CD4-positive, alpha-beta T cell treated with Interleukin-15 for 1 hour (primary cell): Measurements from ENCODE around the gene TNFSF11.

Experiments
- DNase-seq: peaks from one replicate; pipeline ENCODE4 v3.0.0-alpha.2; 2020

Gene TNFSF11

GRCh38 chr13:42561752-42562467 lies 12.0 kb upstream of the TNFSF11 start:
- no peak for DNase-seq

GRCh38 chr13:42567906-42568305 lies 6.0 kb upstream of the TNFSF11 start:
- DNase-seq: no peak

- no peak for DNase-seq
Measured at GRCh38 chr13:42569576-42570344, 4.2 kb upstream of the TNFSF11 start.

DNA sequence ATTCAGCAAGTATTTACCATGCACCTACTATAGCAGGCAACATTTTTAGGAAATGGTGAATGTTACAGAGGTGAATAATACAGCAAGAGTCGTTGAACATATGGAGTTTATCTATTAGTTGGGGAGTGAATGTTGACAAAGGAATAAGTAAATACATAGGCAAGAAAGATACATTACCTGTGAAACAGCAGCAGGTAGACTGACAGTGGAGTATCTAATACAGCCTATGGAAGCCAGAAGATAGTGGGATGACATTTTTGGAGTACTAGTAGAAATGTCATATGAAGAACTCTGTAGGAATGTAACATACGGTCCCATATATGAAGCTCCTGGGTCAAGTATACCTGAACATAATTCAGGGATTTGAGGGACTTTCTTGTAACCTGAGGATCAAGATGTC lies 2.1 kb upstream of the TNFSF11 start:
- no peak for DNase-seq

DNA sequence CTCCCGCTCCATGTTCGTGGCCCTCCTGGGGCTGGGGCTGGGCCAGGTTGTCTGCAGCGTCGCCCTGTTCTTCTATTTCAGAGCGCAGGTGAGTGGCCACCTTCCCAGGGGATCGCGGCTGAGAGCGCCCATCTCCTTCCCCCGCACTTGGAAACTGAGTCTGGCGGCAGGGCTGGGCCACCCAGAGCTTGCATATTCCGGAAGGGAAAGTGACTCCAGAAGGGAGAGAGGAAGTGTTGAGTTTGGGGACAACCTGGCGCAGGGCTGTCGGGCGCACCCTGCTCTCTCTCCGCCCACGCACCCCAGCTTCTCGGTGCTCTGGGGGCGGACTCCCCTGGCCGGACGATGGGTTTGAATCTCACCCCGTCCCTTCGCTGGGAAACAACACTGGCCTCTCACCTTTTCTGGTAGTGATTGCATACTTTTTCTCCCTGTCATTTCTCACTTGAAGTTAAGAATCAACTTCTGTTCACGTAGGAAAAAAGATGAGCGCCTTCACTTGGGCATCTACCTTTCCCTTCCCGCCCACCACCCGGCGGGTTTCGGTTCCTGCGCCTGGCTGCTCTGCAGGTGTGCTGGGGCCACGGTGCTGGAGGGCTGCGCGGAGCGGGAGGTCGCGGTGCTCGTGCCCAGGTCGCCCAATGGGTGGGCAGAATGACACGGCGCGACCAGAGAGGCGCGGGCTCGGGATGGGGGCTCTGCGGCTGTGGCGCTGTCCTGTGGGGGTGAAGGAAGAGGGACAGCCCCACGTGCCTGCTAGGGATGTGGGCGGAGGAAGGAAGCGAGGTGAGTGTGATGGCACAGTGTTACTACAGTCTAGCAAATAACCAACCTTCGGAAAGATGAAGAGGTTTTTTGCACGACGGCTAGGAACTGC lies 721 bp downstream of the TNFSF11 start:
- peak; percentile 20 for DNase-seq

DNA sequence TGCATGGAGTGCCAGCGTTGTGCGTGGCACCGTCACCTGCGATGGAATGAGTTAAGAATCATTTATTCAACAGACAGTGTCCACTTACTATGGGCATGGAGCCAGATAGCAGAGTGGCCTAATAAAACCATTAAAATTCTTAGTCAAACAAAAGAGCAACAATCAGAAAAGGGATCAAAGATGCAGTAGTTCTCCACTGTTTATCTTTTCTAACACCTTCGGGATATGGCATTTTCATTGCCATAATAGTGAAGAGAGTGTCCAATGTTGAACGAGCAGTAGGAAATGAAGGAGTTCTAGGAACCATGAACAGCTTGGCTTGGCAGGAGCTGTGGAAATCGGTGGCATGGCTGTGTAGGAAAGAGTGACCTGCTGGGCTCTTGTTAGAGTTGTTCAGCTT lies 2.0 kb downstream of the TNFSF11 start:
- no peak for DNase-seq

- no peak for DNase-seq
Measured at GRCh38 chr13:42577538-42577937, 3.6 kb downstream of the TNFSF11 start.

GRCh38 chr13:42580644-42581043 lies 6.7 kb downstream of the TNFSF11 start:
- no peak for DNase-seq

DNA sequence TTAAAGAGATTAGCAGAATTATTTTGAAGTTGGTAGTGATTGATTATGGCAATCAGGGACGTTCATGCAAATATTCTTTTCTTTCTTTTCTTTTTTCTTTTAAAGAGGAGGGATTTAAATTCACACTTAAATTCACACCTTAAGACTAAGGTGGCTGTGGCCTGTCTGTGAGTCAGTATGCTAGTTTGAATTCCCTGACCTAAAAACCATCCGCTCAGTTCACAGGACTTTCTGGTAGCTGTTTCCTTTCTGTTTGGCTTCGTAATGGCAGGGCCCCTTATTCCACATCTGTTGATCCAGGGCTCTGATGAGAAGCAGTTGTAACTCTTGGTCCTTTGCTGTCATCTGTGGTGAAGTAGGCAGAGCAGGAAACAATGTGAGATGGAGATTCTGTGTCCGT lies 7.5 kb downstream of the TNFSF11 start:
- DNase-seq: no peak

GRCh38 chr13:42591602-42592001 lies 17.6 kb downstream of the TNFSF11 start:
- no peak for DNase-seq

GRCh38 chr13:42592915-42593900 lies 19.3 kb downstream of the TNFSF11 start:
- DNase-seq: no peak

DNA sequence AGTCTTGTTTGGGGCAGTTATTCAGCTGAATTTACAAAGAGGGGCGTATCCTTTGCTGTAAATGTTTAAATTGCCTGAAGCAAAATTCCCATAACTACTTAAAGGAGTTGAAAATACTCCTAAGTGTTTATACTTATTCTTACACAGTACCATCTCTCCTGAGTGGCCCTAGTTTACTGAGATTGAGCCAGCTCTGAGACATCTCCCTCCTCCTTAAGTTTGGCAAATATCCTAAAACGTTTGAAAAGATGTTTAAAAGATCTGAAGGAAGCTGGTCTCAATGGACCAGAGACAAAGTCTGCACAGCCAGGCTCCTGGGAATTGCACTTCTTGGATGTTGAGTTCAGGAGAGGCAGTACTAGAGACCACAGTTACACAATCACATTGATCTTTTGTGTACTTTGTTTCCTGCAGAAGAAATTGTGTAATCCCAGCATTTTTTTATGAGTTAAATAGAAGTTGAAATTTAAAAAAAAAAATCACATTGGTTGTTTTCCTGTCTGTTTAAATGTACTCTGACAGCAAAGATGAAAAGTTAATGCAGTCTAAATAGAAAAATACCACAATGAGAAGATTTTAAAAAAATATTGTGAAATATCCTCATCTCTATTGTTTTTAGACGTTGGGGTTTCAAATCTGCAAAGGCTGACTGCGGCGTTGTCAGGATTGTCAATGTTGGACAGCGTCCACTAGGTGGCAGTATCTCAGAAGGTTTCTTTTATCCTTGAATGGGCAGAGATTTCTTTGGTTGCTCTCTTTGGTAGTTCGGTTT lies 20.7 kb downstream of the TNFSF11 start:
- peak; percentile 31 for DNase-seq

DNA sequence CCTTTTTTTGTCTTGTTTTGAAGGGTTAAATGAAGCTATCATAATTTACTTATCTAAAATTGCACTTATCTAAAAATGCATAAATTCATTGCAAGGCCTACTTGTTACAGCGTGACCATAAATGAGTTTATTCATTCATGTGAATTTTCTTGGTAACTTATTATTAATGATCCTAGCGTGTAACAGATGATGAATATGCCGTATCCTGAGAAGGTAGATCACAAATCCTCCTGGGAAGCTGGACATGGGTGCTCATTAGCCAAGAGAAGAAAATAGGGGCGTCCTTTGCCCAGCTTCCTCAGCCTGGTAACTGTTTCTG lies 21.3 kb downstream of the TNFSF11 start:
- DNase-seq: no peak

- no peak for DNase-seq
Measured at GRCh38 chr13:42597505-42597904, 23.6 kb downstream of the TNFSF11 start.

GRCh38 chr13:42600943-42601342 lies 27.0 kb downstream of the TNFSF11 start:
- no peak for DNase-seq

GRCh38 chr13:42602906-42603305 lies 29.0 kb downstream of the TNFSF11 start:
- no peak for DNase-seq

- DNase-seq: no peak
Measured at GRCh38 chr13:42603571-42603970, 29.6 kb downstream of the TNFSF11 start.

- no peak for DNase-seq
Measured at GRCh38 chr13:42607546-42607945, 33.6 kb downstream of the TNFSF11 start.

- no peak for DNase-seq
Measured at GRCh38 chr13:42610649-42611048, 36.7 kb downstream of the TNFSF11 start.

DNA sequence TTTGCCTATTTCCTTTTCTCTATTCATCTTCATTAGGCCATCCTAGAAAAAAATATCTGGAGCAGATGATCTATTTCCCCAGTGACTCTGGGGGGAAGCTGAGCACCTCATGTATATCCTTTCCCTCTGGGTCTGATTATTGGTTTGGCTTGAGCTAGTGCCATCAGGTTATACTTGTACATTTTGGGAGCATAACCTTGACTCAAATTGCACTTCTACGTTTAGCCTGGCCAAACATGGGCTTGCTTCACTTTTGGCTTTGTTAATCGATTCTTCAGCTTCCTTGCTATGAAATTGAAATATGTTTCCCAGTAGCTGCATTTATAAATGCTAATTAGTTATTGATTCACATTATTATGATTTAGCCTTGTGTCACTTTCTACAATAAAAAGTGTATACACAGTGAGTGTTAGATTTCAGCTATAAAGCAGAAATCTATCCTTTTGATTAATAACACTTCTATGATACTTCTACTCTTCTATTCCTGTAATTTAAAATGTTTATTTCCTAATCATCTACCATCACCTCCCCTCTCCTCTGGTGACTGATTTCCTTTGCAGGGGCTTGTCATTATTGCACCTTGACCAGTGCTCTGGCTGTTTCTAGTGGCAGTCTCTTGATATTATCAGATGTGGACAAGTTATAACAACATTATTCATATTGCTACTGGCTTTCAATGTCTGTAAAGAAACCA lies 37.3 kb downstream of the TNFSF11 start:
- DNase-seq: no peak
